K562 (cell line): ENCODE measurements around the gene ATIC. TPM values are rescaled to one million over a fixed set of nuclear protein-coding genes. Genes with fewer than 3 reads are reported as not detected.

Source experiments
- ATAC-seq: fragments of 200-7000 bp; cut with Tn5 transposase; 3 replicates; pipeline ENCODE4 v1.9.1; 2020; ENCODE audit warnings: moderate library complexity
- BruUV-seq: library from RNA; stranded (reverse); fragments of 400-500 nt; replicated peaks from 2 replicates; lab custom pipeline; 2021; lab: Mats Ljungman, UMichigan
- CTCF ChIA-PET: fragments of 300-600 bp; formaldehyde crosslinking; extraction: SDS; loops from one replicate; lab custom pipeline; 2021; ENCODE audit warnings: low intra/inter-chr PET ratio; lab: Yijun Ruan, JAX
- POLR2A ChIA-PET: fragments of 300-600, 350-650 bp; sonication (Branson Sonifier 250); formaldehyde crosslinking; extraction: SDS; loops from one replicate; lab custom pipeline; 2021; ENCODE audit warnings: antibody characterized with exemption, inconsistent platforms; lab: Yijun Ruan, JAX
- DNase-seq, 4 experiments: peaks; one replicate each; pipeline versions ENCODE4 v3.0.0 to v3.0.0-alpha.2; 2011 to 2018; ENCODE audit warnings: low spot score in 3 of 4, mixed read lengths in 3 of 4; ENCODE audit errors: extremely low read depth in 1 of 4
- FAIRE-seq: peaks from 2 replicates; lab custom pipeline; 2011; peaks lifted over from hg19 to GRCh38; lab: Jason Lieb, UNC
- H2AFZ ChIP-seq: 2 replicates; pipeline ENCODE4 v1.6.0; 2011; ENCODE audit warnings: low read depth, low read length, control low read depth, inconsistent platforms
- H3K27ac ChIP-seq: fragments of 200-600 bp; 3 replicates; pipeline ENCODE4 v1.8.0; 2011; ENCODE audit warnings: low read depth, mild to moderate bottlenecking, control low read depth, inconsistent platforms, low read length, moderate library complexity, mixed read lengths; ENCODE audit errors: extremely low read depth
- H3K27me3 ChIP-seq, 2 experiments: fragments of 300-600 bp in 1 of 2; 2 replicates in 1 of 2; 3 replicates in 1 of 2; pipeline versions ENCODE4 v1.6.0 to v1.8.0; 2011; ENCODE audit warnings: inconsistent platforms in 2 of 2, low read length in 2 of 2, mild to moderate bottlenecking in 1 of 2, mixed read lengths in 1 of 2, moderate library complexity in 1 of 2; ENCODE audit not compliant: control insufficient read depth in 2 of 2, insufficient read depth in 2 of 2
- H3K36me3 ChIP-seq: fragments of 300-600 bp; 3 replicates; pipeline ENCODE4 v1.8.0; 2011; ENCODE audit warnings: mild to moderate bottlenecking, low read length, inconsistent platforms; ENCODE audit not compliant: control insufficient read depth, insufficient read depth
- H3K4me1 ChIP-seq, 2 experiments: fragments of 200-600 bp in 1 of 2; replicated peaks in 1 of 2; 2 replicates in 1 of 2; 3 replicates in 1 of 2; pipeline versions ENCODE4 v1.5.1 to v1.8.0; 2011; ENCODE audit warnings: inconsistent platforms in 2 of 2, low read length in 2 of 2, mild to moderate bottlenecking in 1 of 2, mixed read lengths in 1 of 2, moderate library complexity in 1 of 2; ENCODE audit not compliant: control insufficient read depth in 2 of 2, insufficient read depth in 2 of 2
- H3K4me2 ChIP-seq: 2 replicates; pipeline ENCODE4 v1.6.1; 2011; ENCODE audit warnings: low read length, control low read depth, inconsistent platforms, mixed read lengths; ENCODE audit not compliant: insufficient read depth
- H3K4me3 ChIP-seq: fragments of 200-600 bp; sonication (generic), shearing (Covaris generic); 2 replicates; pipeline ENCODE4 v1.5.1; 2016; ENCODE audit warnings: control low read depth, inconsistent platforms
- H3K79me2 ChIP-seq: fragments of 200-600 bp; 3 replicates; pipeline ENCODE4 v1.8.0; 2011; ENCODE audit warnings: low read length, inconsistent platforms; ENCODE audit not compliant: control insufficient read depth, insufficient read depth
- H3K9ac ChIP-seq, 2 experiments: 2 replicates each; pipeline versions ENCODE4 v1.6.0 to v1.6.1; 2011; ENCODE audit warnings: low read depth in 2 of 2, low read length in 2 of 2, control low read depth in 1 of 2, inconsistent platforms in 1 of 2, mild to moderate bottlenecking in 1 of 2, mixed read lengths in 1 of 2; ENCODE audit not compliant: insufficient read depth in 1 of 2
- H3K9me1 ChIP-seq: one replicate; pipeline ENCODE4 v1.6.0; 2011; ENCODE audit warnings: inconsistent platforms, mild to moderate bottlenecking, low read length, moderate library complexity; ENCODE audit not compliant: control insufficient read depth, insufficient read depth
- H3K9me3 ChIP-seq: replicated peaks from 2 replicates; pipeline ENCODE4 v1.5.1; 2011; ENCODE audit warnings: low read depth, low read length, inconsistent platforms; ENCODE audit not compliant: control insufficient read depth, insufficient read depth
- H4K20me1 ChIP-seq: replicated peaks from 2 replicates; pipeline ENCODE4 v1.6.1; 2011; ENCODE audit warnings: low read length, inconsistent platforms, mixed read lengths; ENCODE audit not compliant: control insufficient read depth, insufficient read depth
- CHD2 ChIP-seq: IDR thresholded peaks from 2 replicates; pipeline ENCODE4 v1.6.1; 2011; ENCODE audit warnings: low read depth, low read length
- FOXA3 ChIP-seq, 2 experiments: fragments of 450-650 bp in 1 of 2; sonication (generic) in 1 of 2; formaldehyde crosslinking; IDR thresholded peaks in 1 of 2; conservative IDR thresholded peaks in 1 of 2; 2 replicates each; pipeline versions ENCODE4 v1.4.0 to v1.8.0; 2020 to 2022; ENCODE audit warnings: mild to moderate bottlenecking in 2 of 2, missing genetic modification reagents in 1 of 2
- GTF2E2 ChIP-seq: fragments of 200-800 bp; sonication (Bioruptor generic); IDR thresholded peaks from 2 replicates; pipeline ENCODE4 v1.6.1; 2016; ENCODE audit warnings: missing genetic modification characterization, missing compliant biosample characterization
- PTTG1 ChIP-seq: fragments of 450-650 bp; IDR thresholded peaks from 2 replicates; pipeline ENCODE4 v1.6.1; 2016; ENCODE audit warnings: low read depth, mild to moderate bottlenecking, missing genetic modification characterization, missing compliant biosample characterization
- SRSF1 ChIP-seq: fragments of 200-400 bp; formaldehyde crosslinking; IDR thresholded peaks from 2 replicates; pipeline ENCODE4 v1.6.1; 2017; ENCODE audit warnings: mild to moderate bottlenecking, low read depth, low read length, moderate library complexity
- TFAM ChIP-seq: fragments of 250-450 bp; sonication (Bioruptor Pico); conservative IDR thresholded peaks from 2 replicates; pipeline ENCODE4 v1.5.0; 2021; ENCODE audit warnings: mild to moderate bottlenecking, moderate library complexity
- ZNF121 ChIP-seq: sonication (generic); formaldehyde crosslinking; conservative IDR thresholded peaks from 2 replicates; pipeline ENCODE4 v1.8.0; 2022; ENCODE audit warnings: missing genetic modification reagents
- ZNF212 ChIP-seq: fragments of 450-650 bp; formaldehyde crosslinking; IDR thresholded peaks from 2 replicates; pipeline ENCODE4 v1.4.0; 2020; ENCODE audit warnings: mild to moderate bottlenecking
- WGBS: fragments of 100-300 bp; shearing (Covaris generic); methylation state at CpG from one replicate; pipeline ENCODE4 v1.1.6; 2016; ENCODE audit warnings: low coverage, mixed read lengths; ENCODE audit not compliant: insufficient coverage; ENCODE audit errors: missing lambda C conversion rate; 5-methylcytosine and 5-hydroxymethylcytosine counted together
- in situ Hi-C: fragments of 300-500 bp; cut with MboI; formaldehyde crosslinking; loops from 4 replicates; pipeline ENCODE4 v1.15.0; 2018; ENCODE audit warnings: inconsistent platforms, mixed read lengths
- intact Hi-C: fragments of 100-400 bp; cut with micrococcal nuclease; formaldehyde crosslinking; loops from 2 replicates; pipeline ENCODE4 v1.14.2; 2022
- polyA plus RNA-seq, 8 experiments: library from polyadenylated mRNA; depleted of rRNA in 4 of 8; stranded (reverse) in 5 of 8; unstranded in 3 of 8; fragments of >200 nt; fragmentation: Nextera tagmentation in 2 of 8; fragmentation: Illumina TruSeq in 1 of 8; extraction: Ambion mirVana in 2 of 8; extraction: Trizol in 1 of 8; gene quantifications; 2 replicates each; pipeline versions ENCODE4 v1.2.1 to v1.2.3, GENCODE V29; 2011 to 2014; ENCODE audit warnings: inconsistent platforms in 1 of 8, missing spikeins in 1 of 8
- total RNA-seq, 7 experiments: library from RNA; depleted of rRNA in 6 of 7; stranded (reverse); fragments of >200 nt in 6 of 7; fragmentation: Illumina TruSeq in 2 of 7; extraction: Trizol in 2 of 7; gene quantifications; 2 replicates each; pipeline versions ENCODE4 v1.2.1 to v1.2.3, GENCODE V29; 2011 to 2021; ENCODE audit warnings: low replicate concordance in 1 of 7
- TF ChIP-seq, protein P1 (sequence below), 2 experiments: fragments of 250-450 bp in 1 of 2; fragments of 450-650 bp in 1 of 2; sonication (Bioruptor Pico) in 1 of 2; IDR thresholded peaks; 2 replicates each; pipeline versions ENCODE4 v1.6.1 to v1.8.0; 2016 to 2021; ENCODE audit warnings: mild to moderate bottlenecking in 2 of 2, moderate library complexity in 2 of 2, missing compliant biosample characterization in 1 of 2, missing genetic modification characterization in 1 of 2

The ATIC gene
- total and polyA plus RNA-seq, 9 of the 15 experiments (the other 6 are each of a cell fraction or from before 2014, with no cell fraction given) = 45.6 to 480 (median 212) TPM

DNA sequence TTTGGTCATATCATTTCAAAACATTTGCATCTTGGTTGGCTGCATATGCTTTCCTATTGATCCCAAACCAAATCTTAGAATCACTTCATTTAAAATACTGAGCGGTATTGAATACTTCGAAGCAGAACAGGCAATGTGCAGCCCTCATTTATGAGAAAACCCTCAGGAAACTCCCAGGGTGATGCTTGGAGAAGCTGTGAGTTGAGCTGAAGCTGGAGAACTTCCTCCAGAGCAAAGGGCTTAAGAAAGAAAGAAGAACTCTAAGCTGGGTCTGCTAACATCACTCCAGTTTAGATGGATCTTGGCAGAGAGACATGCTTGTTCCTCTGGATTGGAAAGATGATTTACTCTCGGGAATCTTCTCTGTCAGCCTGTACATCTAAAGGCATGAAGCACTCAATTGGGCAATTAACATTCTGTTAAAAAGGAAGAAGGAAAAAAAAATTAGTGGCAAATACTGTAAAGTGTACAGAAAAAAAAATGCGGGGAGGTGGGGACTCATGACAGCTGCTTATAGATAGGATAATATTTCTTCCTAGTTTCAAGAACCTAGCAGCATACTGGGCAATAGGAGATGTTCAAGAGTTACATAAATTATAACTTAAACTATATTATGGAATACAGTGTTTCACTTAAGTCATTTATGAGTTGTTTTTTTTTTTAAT lies 49.5 kb downstream of the ATIC start (continued):
- TF ChIP-seq ZNF212 (CRISPR knock-in tag) (no peak), TFAM (CRISPR knock-in tag) (no peak), GTF2E2 (tag) (no peak), CHD2 (no peak), PTTG1 (tag) (no peak)
- TF ChIP-seq, protein P1, sequence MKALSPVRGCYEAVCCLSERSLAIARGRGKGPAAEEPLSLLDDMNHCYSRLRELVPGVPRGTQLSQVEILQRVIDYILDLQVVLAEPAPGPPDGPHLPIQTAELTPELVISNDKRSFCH (CRISPR knock-in tag; IDR thresholded peaks at IDR 0.05) = no peak
- TF ChIP-seq, protein P1 (tag; IDR thresholded peaks at IDR 0.05) = no peak
- TF ChIP-seq, all 486 proteins: peak for 0

DNA sequence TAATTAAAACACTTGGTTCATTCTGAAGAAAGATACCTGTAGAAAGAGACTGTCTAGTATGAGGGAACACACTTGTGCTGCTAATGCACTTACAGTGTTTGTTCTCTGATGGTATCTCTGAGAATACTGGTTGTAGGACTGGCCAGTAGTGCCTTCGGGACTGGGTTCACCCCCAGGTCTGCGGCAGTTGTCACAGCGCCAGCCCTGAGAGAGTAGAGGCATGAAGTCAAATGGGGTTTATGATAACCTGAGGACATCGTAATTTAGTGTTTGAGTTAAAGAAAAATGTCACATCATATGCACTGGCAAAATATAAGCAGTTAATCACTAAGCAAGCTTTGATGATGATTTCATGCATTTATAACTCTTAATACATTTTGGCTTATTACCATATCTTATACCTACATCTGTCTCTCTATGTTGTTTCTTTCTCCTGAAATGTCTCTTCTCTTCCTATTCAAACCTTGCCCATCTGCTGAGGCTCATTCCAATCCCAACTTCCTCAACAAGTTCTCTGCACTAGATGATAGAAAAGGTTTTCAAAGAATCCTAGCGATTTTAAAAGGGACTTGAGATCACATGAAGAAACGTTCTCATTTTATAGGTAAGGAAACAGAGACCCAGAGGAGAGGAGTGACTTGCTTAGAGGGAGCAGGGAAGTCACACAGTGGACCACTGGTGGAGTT lies 50.2 kb downstream of the ATIC start:
- TF ChIP-seq FOXA3 (CRISPR knock-in tag; conservative IDR thresholded peaks at IDR 0.05 in 1 of 2, IDR thresholded peaks at IDR 0.05 in 1 of 2) (peak in 1 of 2 experiments; percentile 58; a peak in 1 of 4 replicates), ZNF121 (CRISPR knock-in tag) (no peak), SRSF1 (no peak)
- Histone ChIP-seq H3K36me3 (peaks cover 21% of the 10 kb centered on the region; the same call in 2 of the 3 replicates), H2AFZ (no peak overlapping the region), H3K79me2 (no peaks in the 10 kb centered on the region), H3K4me3 (no peak overlapping the region), H3K9me1 (no peaks in the 10 kb centered on the region), H4K20me1 (no peaks in the 10 kb centered on the region), H3K4me2 (no peak overlapping the region; the same call in 1 of the 2 replicates), H3K4me1 (peaks cover 0 to 6% of the 10 kb centered on the region in 2 experiments; a peak in 3 of 5 replicates), H3K9me3 (no peaks in the 10 kb centered on the region), H3K27ac (no peak overlapping the region), H3K27me3 (no peaks in the 10 kb centered on the region), H3K9ac (peak overlapping the region in 1 of 2 experiments; percentile 68; a peak in 1 of 4 replicates)
- intact Hi-C loops (no loop called here), in situ Hi-C loops (loop anchor here (10.0 kb wide), 1 partner anchor 877 kb away; no protein-coding TSS in a partner anchor)
- ChIA-PET POLR2A (no interaction called here), CTCF (no interaction called here)
- DNase-seq = peak in 2 of 4 experiments; percentile 30 to 31
- BruUV-seq = no TSS peak
- peak; percentile 89 for ATAC-seq
- WGBS = 16% methylated on average over 6 of the region's 6 CpGs
- FAIRE-seq = peak; percentile 73
